Stimulated activated CD8-positive, alpha-beta memory T cell treated with anti-CD3 and anti-CD28 coated beads, Interleukin-12 subunit alpha, Interleukin-12 subunit beta, amount 100 ng/mL, for 24 hours (primary cell): Measurements from ENCODE around the gene SLC11A1.

Experiments
- DNase-seq: peaks from one replicate; pipeline ENCODE4 v3.0.0-alpha.2; 2020; ENCODE audit errors: extremely low read depth

SLC11A1 gene, protein sequence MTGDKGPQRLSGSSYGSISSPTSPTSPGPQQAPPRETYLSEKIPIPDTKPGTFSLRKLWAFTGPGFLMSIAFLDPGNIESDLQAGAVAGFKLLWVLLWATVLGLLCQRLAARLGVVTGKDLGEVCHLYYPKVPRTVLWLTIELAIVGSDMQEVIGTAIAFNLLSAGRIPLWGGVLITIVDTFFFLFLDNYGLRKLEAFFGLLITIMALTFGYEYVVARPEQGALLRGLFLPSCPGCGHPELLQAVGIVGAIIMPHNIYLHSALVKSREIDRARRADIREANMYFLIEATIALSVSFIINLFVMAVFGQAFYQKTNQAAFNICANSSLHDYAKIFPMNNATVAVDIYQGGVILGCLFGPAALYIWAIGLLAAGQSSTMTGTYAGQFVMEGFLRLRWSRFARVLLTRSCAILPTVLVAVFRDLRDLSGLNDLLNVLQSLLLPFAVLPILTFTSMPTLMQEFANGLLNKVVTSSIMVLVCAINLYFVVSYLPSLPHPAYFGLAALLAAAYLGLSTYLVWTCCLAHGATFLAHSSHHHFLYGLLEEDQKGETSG

GRCh38 chr2:218381916-218382366 is at the start of gene SLC11A1:
Gene SLC11A1, plus strand, starts transcription at chr2:218382273. Its CDS starts 96 bp downstream, at chr2:218382369.
- no peak for DNase-seq

- DNase-seq, result no peak
Measured at GRCh38 chr2:218332288-218332687, 49.8 kb upstream of the SLC11A1 start.

GRCh38 chr2:218332920-218333645 is 49.0 kb upstream of the SLC11A1 start:
- DNase-seq, result no peak

GRCh38 chr2:218334531-218334930 is 47.5 kb upstream of the SLC11A1 start:
- no peak for DNase-seq

DNA sequence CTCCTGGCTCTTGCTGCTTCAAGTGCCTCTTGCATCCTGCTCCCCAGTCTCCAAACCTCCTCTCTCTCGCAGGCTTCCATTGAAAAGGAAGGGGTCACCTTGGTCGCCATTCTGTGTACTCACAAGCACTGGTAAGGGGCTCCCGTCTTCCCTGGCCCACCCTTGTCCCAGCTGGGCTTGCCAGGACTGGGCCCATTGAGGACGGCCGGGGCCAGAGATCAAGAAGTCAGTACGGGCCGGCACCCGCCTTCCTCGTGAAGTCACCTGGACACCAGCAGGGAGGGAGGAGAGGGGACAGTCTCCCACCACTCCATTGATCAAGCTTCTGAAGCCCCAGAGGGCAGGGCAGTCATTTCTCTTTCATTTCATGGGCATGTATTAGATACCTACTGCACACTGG is 41.4 kb upstream of the SLC11A1 start:
- no peak for DNase-seq

GRCh38 chr2:218341381-218341780 is 40.7 kb upstream of the SLC11A1 start:
- no peak for DNase-seq

GRCh38 chr2:218342837-218343236 is 39.2 kb upstream of the SLC11A1 start:
- DNase-seq, result no peak

- no peak for DNase-seq
Measured at GRCh38 chr2:218343591-218343990, 38.5 kb upstream of the SLC11A1 start.

DNA sequence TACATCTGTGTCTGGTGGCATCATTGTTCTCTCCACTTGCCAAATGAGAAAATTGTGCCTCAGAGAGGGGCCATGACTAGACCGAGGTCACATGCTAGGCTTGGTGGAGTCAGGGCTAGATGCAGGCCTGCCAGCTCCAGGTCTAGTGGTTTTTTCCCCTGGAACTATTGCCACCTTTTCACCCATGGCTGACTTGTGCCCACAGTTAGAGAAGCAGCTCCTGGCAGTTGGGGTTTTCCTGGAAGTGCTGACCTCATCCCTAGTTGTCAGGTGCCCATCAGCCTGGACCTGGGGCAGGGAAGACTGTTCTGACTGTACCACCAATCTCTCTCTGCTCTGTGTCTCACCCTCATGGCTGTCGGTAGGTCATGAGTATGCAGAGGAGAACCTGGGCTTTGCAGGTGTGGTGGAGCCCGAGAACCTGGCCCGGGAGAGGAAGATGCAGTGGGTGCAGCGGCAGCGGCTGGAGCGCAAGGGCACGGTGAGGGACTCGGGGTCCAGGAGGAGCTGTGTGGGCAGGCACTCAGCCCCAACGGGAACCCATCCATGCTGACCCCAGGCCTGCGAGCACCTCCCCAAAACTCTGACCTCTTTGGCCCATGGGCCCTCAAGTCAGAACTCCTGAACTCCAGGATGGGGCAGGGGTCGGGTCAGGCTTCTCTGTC is 37.9 kb upstream of the SLC11A1 start:
- DNase-seq, result no peak

GRCh38 chr2:218344755-218345417 is 37.2 kb upstream of the SLC11A1 start:
- no peak for DNase-seq

GRCh38 chr2:218345491-218346236 is 36.4 kb upstream of the SLC11A1 start:
- DNase-seq, result no peak

- no peak for DNase-seq
Measured at GRCh38 chr2:218347172-218347571, 34.9 kb upstream of the SLC11A1 start.

GRCh38 chr2:218354045-218354444 is 28.0 kb upstream of the SLC11A1 start:
- DNase-seq, result no peak

DNA sequence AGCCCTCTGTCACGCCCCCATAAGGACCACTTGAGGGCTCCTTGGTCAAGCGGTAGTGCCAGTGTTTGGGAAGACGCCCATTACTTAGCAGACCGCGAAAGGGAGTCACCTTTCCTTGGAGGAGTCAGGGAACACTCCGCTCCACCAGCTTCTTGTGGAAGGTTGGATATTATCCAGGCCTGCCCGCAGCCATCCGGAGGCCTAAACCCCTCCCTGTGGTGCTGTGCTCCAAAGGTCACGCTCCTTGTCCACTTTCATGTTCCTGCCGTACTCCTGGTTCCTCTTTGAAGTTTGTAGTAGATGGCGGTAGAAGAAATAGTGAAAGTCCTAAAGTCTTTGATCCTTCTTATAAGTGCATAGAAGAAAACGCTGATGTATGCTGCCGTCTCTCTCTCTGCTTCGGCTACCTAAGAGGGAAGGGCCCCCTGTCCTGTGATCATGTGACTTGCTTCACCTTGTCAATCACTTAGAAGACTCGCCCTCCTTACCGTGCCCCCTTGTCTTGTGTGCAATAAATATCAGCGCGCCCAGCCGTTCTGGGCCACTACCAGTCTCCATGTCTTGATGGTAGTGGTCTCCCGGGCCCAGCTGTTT is 27.1 kb upstream of the SLC11A1 start:
- no peak for DNase-seq

DNA sequence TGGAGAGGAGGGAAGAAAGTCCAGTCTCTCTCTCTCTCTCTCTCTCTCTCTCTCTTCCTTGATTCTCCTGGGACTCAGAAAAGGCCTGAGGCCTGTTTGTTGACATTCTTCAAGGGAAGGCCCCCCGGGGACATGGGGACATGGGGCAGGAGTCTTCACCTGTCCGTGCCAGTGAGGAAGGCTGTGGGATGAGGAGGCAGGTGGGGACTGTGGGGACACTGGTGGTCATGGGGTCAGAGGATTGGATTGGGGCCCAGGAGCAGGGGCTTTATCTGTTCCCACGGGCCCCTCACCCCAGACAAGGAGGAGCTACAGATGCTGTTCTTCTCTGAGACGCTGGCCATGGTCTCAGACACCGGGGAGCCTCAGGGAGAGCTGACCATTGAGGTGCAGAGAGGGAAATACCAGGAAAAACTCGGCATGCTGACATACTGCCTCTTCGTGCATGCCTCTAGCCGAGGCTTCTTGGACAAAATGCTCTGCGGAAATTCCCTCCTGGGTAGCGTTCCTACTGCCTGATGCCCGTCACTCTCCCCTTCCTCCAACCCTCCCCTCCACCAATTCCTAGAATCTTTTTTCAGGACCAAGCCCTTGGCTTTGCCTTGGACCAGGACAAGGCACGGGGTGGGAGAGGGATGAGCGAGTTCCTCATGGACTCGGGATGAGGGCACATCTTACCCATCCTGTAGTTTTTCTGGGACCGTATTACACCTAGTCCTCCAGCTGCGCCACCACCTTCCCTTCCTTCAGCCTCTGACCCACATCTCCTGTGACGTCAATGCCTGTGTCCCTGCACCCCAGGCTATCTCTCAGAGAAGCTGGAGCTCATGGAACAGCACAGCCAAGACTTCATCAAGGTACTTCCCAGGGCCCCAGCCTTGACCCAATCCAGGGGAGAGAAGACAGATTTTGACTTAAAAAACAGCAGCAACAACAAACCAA is 24.6 kb upstream of the SLC11A1 start:
- no peak for DNase-seq

DNA sequence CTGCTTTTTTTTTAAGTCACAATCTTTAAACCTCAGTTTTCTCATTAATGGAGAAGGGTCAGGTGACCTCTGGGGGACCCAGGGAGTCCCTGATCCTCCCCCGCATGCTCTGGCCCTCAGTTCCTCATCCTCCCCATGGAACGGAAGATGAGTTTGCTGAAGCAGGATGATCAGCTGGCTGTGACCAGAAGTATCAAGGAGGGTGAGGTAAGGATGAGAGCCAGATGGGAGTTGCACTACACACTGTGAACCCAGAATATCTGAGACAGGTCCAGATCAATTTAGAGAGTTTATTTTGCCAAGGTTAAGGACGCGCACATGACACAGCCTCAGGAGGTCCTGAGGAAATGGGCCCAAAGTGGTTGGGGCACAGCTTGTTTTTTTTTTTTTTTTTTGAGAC is 21.6 kb upstream of the SLC11A1 start:
- no peak for DNase-seq

GRCh38 chr2:218362606-218363005 is 19.5 kb upstream of the SLC11A1 start:
- DNase-seq, result no peak

- no peak for DNase-seq
Measured at GRCh38 chr2:218363736-218364135, 18.3 kb upstream of the SLC11A1 start.

DNA sequence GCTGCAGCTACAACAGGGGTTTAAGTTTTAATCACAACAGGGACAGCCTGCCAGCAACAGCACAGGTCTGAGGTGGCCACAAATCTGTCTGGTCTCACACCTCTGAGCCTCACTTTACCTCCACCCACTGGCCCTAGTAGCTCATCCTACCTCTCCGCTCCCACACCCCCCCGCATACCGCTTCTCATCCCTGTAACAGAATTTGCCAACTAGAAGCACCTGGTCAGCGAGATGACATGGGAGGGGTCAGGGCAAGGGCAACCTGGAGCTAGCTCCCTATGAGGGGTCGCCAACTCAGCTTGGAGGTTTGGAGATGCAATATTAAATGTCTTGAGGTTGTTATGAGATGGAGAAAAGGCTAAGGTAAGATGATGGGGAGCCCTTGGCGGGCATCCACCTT is 17.9 kb upstream of the SLC11A1 start:
- DNase-seq, result no peak
